K562 (cell line): ENCODE data around the gene RRBP1. TPM values are rescaled to one million over a fixed set of nuclear protein-coding genes. Genes with fewer than 3 reads are reported as not detected.

Source experiments
- ATAC-seq: fragments of 200-7000 bp; cut with Tn5 transposase; 3 replicates; pipeline ENCODE4 v1.9.1; 2020; ENCODE audit warnings: moderate library complexity
- BruUV-seq: library from RNA; stranded (reverse); fragments of 400-500 nt; replicated peaks from 2 replicates; lab custom pipeline; 2021; lab: Mats Ljungman, UMichigan
- CTCF ChIA-PET: fragments of 300-600 bp; formaldehyde crosslinking; extraction: SDS; loops from one replicate; lab custom pipeline; 2021; ENCODE audit warnings: low intra/inter-chr PET ratio; lab: Yijun Ruan, JAX
- POLR2A ChIA-PET: fragments of 300-600, 350-650 bp; sonication (Branson Sonifier 250); formaldehyde crosslinking; extraction: SDS; loops from one replicate; lab custom pipeline; 2021; ENCODE audit warnings: antibody characterized with exemption, inconsistent platforms; lab: Yijun Ruan, JAX
- DNase-seq, 4 experiments: peaks; one replicate each; pipeline versions ENCODE4 v3.0.0 to v3.0.0-alpha.2; 2011 to 2018; ENCODE audit warnings: low spot score in 3 of 4, mixed read lengths in 3 of 4; ENCODE audit errors: extremely low read depth in 1 of 4
- FAIRE-seq: peaks from 2 replicates; lab custom pipeline; 2011; peaks lifted over from hg19 to GRCh38; lab: Jason Lieb, UNC
- H2AFZ ChIP-seq: 2 replicates; pipeline ENCODE4 v1.6.0; 2011; ENCODE audit warnings: low read depth, low read length, control low read depth, inconsistent platforms
- H3K27ac ChIP-seq: fragments of 200-600 bp; 3 replicates; pipeline ENCODE4 v1.8.0; 2011; ENCODE audit warnings: low read depth, mild to moderate bottlenecking, control low read depth, inconsistent platforms, low read length, moderate library complexity, mixed read lengths; ENCODE audit errors: extremely low read depth
- H3K27me3 ChIP-seq, 2 experiments: fragments of 300-600 bp in 1 of 2; 2 replicates in 1 of 2; 3 replicates in 1 of 2; pipeline versions ENCODE4 v1.6.0 to v1.8.0; 2011; ENCODE audit warnings: inconsistent platforms in 2 of 2, low read length in 2 of 2, mild to moderate bottlenecking in 1 of 2, mixed read lengths in 1 of 2, moderate library complexity in 1 of 2; ENCODE audit not compliant: control insufficient read depth in 2 of 2, insufficient read depth in 2 of 2
- H3K36me3 ChIP-seq: fragments of 300-600 bp; 3 replicates; pipeline ENCODE4 v1.8.0; 2011; ENCODE audit warnings: mild to moderate bottlenecking, low read length, inconsistent platforms; ENCODE audit not compliant: control insufficient read depth, insufficient read depth
- H3K4me1 ChIP-seq, 2 experiments: fragments of 200-600 bp in 1 of 2; replicated peaks in 1 of 2; 2 replicates in 1 of 2; 3 replicates in 1 of 2; pipeline versions ENCODE4 v1.5.1 to v1.8.0; 2011; ENCODE audit warnings: inconsistent platforms in 2 of 2, low read length in 2 of 2, mild to moderate bottlenecking in 1 of 2, mixed read lengths in 1 of 2, moderate library complexity in 1 of 2; ENCODE audit not compliant: control insufficient read depth in 2 of 2, insufficient read depth in 2 of 2
- H3K4me2 ChIP-seq: 2 replicates; pipeline ENCODE4 v1.6.1; 2011; ENCODE audit warnings: low read length, control low read depth, inconsistent platforms, mixed read lengths; ENCODE audit not compliant: insufficient read depth
- H3K4me3 ChIP-seq: fragments of 200-600 bp; sonication (generic), shearing (Covaris generic); 2 replicates; pipeline ENCODE4 v1.5.1; 2016; ENCODE audit warnings: control low read depth, inconsistent platforms
- H3K79me2 ChIP-seq: fragments of 200-600 bp; 3 replicates; pipeline ENCODE4 v1.8.0; 2011; ENCODE audit warnings: low read length, inconsistent platforms; ENCODE audit not compliant: control insufficient read depth, insufficient read depth
- H3K9ac ChIP-seq, 2 experiments: 2 replicates each; pipeline versions ENCODE4 v1.6.0 to v1.6.1; 2011; ENCODE audit warnings: low read depth in 2 of 2, low read length in 2 of 2, control low read depth in 1 of 2, inconsistent platforms in 1 of 2, mild to moderate bottlenecking in 1 of 2, mixed read lengths in 1 of 2; ENCODE audit not compliant: insufficient read depth in 1 of 2
- H3K9me1 ChIP-seq: one replicate; pipeline ENCODE4 v1.6.0; 2011; ENCODE audit warnings: inconsistent platforms, mild to moderate bottlenecking, low read length, moderate library complexity; ENCODE audit not compliant: control insufficient read depth, insufficient read depth
- H3K9me3 ChIP-seq: replicated peaks from 2 replicates; pipeline ENCODE4 v1.5.1; 2011; ENCODE audit warnings: low read depth, low read length, inconsistent platforms; ENCODE audit not compliant: control insufficient read depth, insufficient read depth
- H4K20me1 ChIP-seq: replicated peaks from 2 replicates; pipeline ENCODE4 v1.6.1; 2011; ENCODE audit warnings: low read length, inconsistent platforms, mixed read lengths; ENCODE audit not compliant: control insufficient read depth, insufficient read depth
- BDP1 ChIP-seq: IDR thresholded peaks from 3 replicates; pipeline ENCODE4 v1.6.1; 2011; ENCODE audit not compliant: insufficient read length, insufficient read depth
- C11orf30 ChIP-seq: fragments of 450-650 bp; IDR thresholded peaks from 2 replicates; pipeline ENCODE4 v1.6.1; 2016; ENCODE audit warnings: low read depth, mild to moderate bottlenecking
- CTBP1 ChIP-seq: fragments of 450-650 bp; IDR thresholded peaks from 2 replicates; pipeline ENCODE4 v1.6.1; 2016; ENCODE audit warnings: borderline replicate concordance
- GATA2 ChIP-seq: sonication (generic); formaldehyde crosslinking; IDR thresholded peaks from 2 replicates; pipeline ENCODE4 v1.4.0; 2020; ENCODE audit warnings: mild to moderate bottlenecking, missing genetic modification reagents
- HMG20B ChIP-seq: fragments of 250-450 bp; sonication (Bioruptor Pico); IDR thresholded peaks from 2 replicates; pipeline ENCODE4 v1.5.0; 2021; ENCODE audit warnings: mild to moderate bottlenecking
- HOXB6 ChIP-seq: fragments of 250-450 bp; sonication (Bioruptor Pico); IDR thresholded peaks from 2 replicates; pipeline ENCODE4 v1.5.1; 2022; ENCODE audit warnings: mild to moderate bottlenecking, borderline replicate concordance
- LARP7 ChIP-seq: fragments of 450-650 bp; IDR thresholded peaks from 2 replicates; pipeline ENCODE4 v1.6.1; 2016
- MTF1 ChIP-seq: fragments of 250-450 bp; sonication (Bioruptor Pico); IDR thresholded peaks from 2 replicates; pipeline ENCODE4 v1.9.0; 2021; ENCODE audit warnings: moderate library complexity, mild to moderate bottlenecking, inconsistent platforms, borderline replicate concordance
- NR2C1 ChIP-seq, 2 experiments: fragments of 450-650 bp; IDR thresholded peaks; 2 replicates each; pipeline ENCODE4 v1.6.1; 2017; ENCODE audit warnings: mild to moderate bottlenecking in 2 of 2, antibody characterized with exemption in 1 of 2, inconsistent platforms in 1 of 2, missing compliant biosample characterization in 1 of 2, missing genetic modification characterization in 1 of 2
- PURB ChIP-seq: sonication (generic); formaldehyde crosslinking; IDR thresholded peaks from 2 replicates; pipeline ENCODE4 v1.9.0; 2021; ENCODE audit warnings: low read depth, mild to moderate bottlenecking, missing genetic modification reagents
- TEAD2 ChIP-seq: fragments of 450-650 bp; IDR thresholded peaks from 2 replicates; pipeline ENCODE4 v1.6.1; 2016; ENCODE audit warnings: missing genetic modification characterization, control low read depth, missing compliant biosample characterization
- TRIM28 ChIP-seq: fragments of 450-650 bp; IDR thresholded peaks from 2 replicates; pipeline ENCODE4 v1.6.1; 2017
- XRCC4 ChIP-seq: IDR thresholded peaks from one replicate; pipeline ENCODE4 v1.6.1; 2011; ENCODE audit not compliant: insufficient read depth, insufficient read length; ENCODE audit errors: extremely low read depth
- ZBTB40 ChIP-seq, 2 experiments: fragments of 450-650 bp in 1 of 2; sonication (generic) in 1 of 2; formaldehyde crosslinking in 1 of 2; IDR thresholded peaks; 2 replicates each; pipeline versions ENCODE4 v1.7.1 to v1.9.0; 2016 to 2022; ENCODE audit warnings: inconsistent platforms in 1 of 2, mild to moderate bottlenecking in 1 of 2, missing genetic modification reagents in 1 of 2
- ZKSCAN1 ChIP-seq: fragments of 150-350 bp; IDR thresholded peaks from 2 replicates; pipeline ENCODE4 v1.6.1; 2016; ENCODE audit warnings: low read depth, low read length
- ZNF696 ChIP-seq: fragments of 250-450 bp; sonication (Bioruptor Pico); conservative IDR thresholded peaks from 2 replicates; pipeline ENCODE4 v1.4.0; 2020; ENCODE audit warnings: mild to moderate bottlenecking, moderate library complexity
- WGBS: fragments of 100-300 bp; shearing (Covaris generic); methylation state at CpG from one replicate; pipeline ENCODE4 v1.1.6; 2016; ENCODE audit warnings: low coverage, mixed read lengths; ENCODE audit not compliant: insufficient coverage; ENCODE audit errors: missing lambda C conversion rate; 5-methylcytosine and 5-hydroxymethylcytosine counted together
- in situ Hi-C: fragments of 300-500 bp; cut with MboI; formaldehyde crosslinking; loops from 4 replicates; pipeline ENCODE4 v1.15.0; 2018; ENCODE audit warnings: inconsistent platforms, mixed read lengths
- intact Hi-C: fragments of 100-400 bp; cut with micrococcal nuclease; formaldehyde crosslinking; loops from 2 replicates; pipeline ENCODE4 v1.14.2; 2022
- polyA plus RNA-seq, 8 experiments: library from polyadenylated mRNA; depleted of rRNA in 4 of 8; stranded (reverse) in 5 of 8; unstranded in 3 of 8; fragments of >200 nt; fragmentation: Nextera tagmentation in 2 of 8; fragmentation: Illumina TruSeq in 1 of 8; extraction: Ambion mirVana in 2 of 8; extraction: Trizol in 1 of 8; gene quantifications; 2 replicates each; pipeline versions ENCODE4 v1.2.1 to v1.2.3, GENCODE V29; 2011 to 2014; ENCODE audit warnings: inconsistent platforms in 1 of 8, missing spikeins in 1 of 8
- total RNA-seq, 7 experiments: library from RNA; depleted of rRNA in 6 of 7; stranded (reverse); fragments of >200 nt in 6 of 7; fragmentation: Illumina TruSeq in 2 of 7; extraction: Trizol in 2 of 7; gene quantifications; 2 replicates each; pipeline versions ENCODE4 v1.2.1 to v1.2.3, GENCODE V29; 2011 to 2021; ENCODE audit warnings: low replicate concordance in 1 of 7

The RRBP1 gene
- total and polyA plus RNA-seq, 9 of the 15 experiments (the other 6 are each of a cell fraction or from before 2014, with no cell fraction given): 0.84 to 32.0 (median 17.6) TPM

GRCh38 chr20:17682889-17683198, 802 bp upstream of the RRBP1 start:
- Histone ChIP-seq H3K27me3 (peaks cover 8 to 20% of the 10 kb centered on the region in 2 experiments), H3K4me2 (peak overlapping the region; percentile 74), H3K4me3 (peak overlapping the region; percentile 65), H3K9ac (peak overlapping the region in 1 of 2 experiments; percentile 69; a peak in 2 of 4 replicates), H3K36me3 (peaks cover 17% of the 10 kb centered on the region; the same call in 2 of the 3 replicates), H2AFZ (peak overlapping the region; percentile 96), H3K27ac (no peak overlapping the region; the same call in 1 of the 3 replicates), H3K79me2 (peaks cover 33% of the 10 kb centered on the region), H4K20me1 (peaks cover 7% of the 10 kb centered on the region; the same call in 1 of the 2 replicates), H3K9me1 (peaks cover 3% of the 10 kb centered on the region), H3K4me1 (peaks cover 14 to 28% of the 10 kb centered on the region in 2 experiments), H3K9me3 (peaks cover 2% of the 10 kb centered on the region; the same call in 1 of the 2 replicates)
- intact Hi-C loops: loop anchor here (10.0 kb wide), 2 partner anchors 212 to 312 kb away; no protein-coding TSS in a partner anchor
- no peak for ATAC-seq
- DNase-seq: no peak
- in situ Hi-C loops: no loop called here
- POLR2A ChIA-PET: interaction anchor here (0.7 to 2.7 kb wide), 11 partner anchors 8 to 289 kb away, joined by 3 to 10 read pairs (median 4); partner anchors contain the start of gene MGME1
- FAIRE-seq: no peak
- no TSS peak for BruUV-seq
- WGBS: 6% methylated on average over 9 of the region's 10 CpGs
- CTCF ChIA-PET: interaction anchor here (0.5 kb wide), 1 partner anchor 178 kb away, joined by 3 read pairs; no protein-coding TSS in a partner anchor
- TF ChIP-seq PURB (CRISPR knock-in tag): no peak
- TF ChIP-seq LARP7: no peak
- no peak for TF ChIP-seq NR2C1 (IDR thresholded peaks at IDR 0.05)
- no peak for TF ChIP-seq NR2C1 (tag; IDR thresholded peaks at IDR 0.05)
- TF ChIP-seq CTBP1: no peak
- TF ChIP-seq MTF1: no peak
- TF ChIP-seq HOXB6: no peak
- no peak for TF ChIP-seq C11orf30
- no peak for TF ChIP-seq BDP1
- no peak for TF ChIP-seq TEAD2 (tag)
- TF ChIP-seq HMG20B (CRISPR knock-in tag): no peak
- no peak for TF ChIP-seq TRIM28
- peak; percentile 72; the same call in 1 of the 2 replicates for TF ChIP-seq GATA2
- TF ChIP-seq ZNF696 (CRISPR knock-in tag): no peak
- TF ChIP-seq ZBTB40 (IDR thresholded peaks at IDR 0.05): no peak
- no peak for TF ChIP-seq ZBTB40 (CRISPR knock-in tag; IDR thresholded peaks at IDR 0.05)
- TF ChIP-seq XRCC4: no peak
- no peak for TF ChIP-seq ZKSCAN1
